ENCODE data around the gene AKR1D1.

DNA sequence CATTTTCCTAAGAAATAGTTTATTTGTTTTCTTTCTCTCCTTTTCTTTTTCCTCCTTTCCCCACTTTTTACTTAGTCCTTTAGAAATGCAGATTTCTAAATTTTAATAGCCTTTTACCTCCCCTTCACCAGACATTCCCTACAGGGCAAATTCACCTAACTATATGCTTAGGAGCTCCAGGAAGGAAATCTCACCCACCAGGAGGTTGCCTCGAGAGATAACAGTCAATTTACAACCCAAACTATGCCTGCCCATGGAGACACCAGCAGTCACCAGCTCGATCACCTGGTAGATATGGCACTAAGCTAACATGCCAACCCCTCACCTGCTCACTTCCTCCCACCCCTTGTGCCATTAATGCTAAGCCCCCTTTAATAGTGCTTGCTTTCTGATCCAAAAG is 49.2 kb upstream of the AKR1D1 start:
- TF ChIP-seq EZH2 (IDR thresholded peaks at IDR 0.05; ENCODE audit: borderline replicate concordance, low read length) = no peak
- TF ChIP-seq, protein P1, sequence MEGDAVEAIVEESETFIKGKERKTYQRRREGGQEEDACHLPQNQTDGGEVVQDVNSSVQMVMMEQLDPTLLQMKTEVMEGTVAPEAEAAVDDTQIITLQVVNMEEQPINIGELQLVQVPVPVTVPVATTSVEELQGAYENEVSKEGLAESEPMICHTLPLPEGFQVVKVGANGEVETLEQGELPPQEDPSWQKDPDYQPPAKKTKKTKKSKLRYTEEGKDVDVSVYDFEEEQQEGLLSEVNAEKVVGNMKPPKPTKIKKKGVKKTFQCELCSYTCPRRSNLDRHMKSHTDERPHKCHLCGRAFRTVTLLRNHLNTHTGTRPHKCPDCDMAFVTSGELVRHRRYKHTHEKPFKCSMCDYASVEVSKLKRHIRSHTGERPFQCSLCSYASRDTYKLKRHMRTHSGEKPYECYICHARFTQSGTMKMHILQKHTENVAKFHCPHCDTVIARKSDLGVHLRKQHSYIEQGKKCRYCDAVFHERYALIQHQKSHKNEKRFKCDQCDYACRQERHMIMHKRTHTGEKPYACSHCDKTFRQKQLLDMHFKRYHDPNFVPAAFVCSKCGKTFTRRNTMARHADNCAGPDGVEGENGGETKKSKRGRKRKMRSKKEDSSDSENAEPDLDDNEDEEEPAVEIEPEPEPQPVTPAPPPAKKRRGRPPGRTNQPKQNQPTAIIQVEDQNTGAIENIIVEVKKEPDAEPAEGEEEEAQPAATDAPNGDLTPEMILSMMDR (conservative IDR thresholded peaks at IDR 0.05 in 1 of 2, IDR thresholded peaks at IDR 0.05 in 1 of 2; ENCODE audit: extremely low read depth in 1 of 2, insufficient read depth in 1 of 2, low read depth in 1 of 2, low read length in 2 of 2) = no peak

Data from mammary epithelial cell (primary cell).